Sigmoid colon (tissue), 7 donors: ENCODE data around the gene FHAD1. TPM values are rescaled to one million over a fixed set of nuclear protein-coding genes. Genes with fewer than 3 reads are reported as not detected.

Experiments
- DNase-seq: peaks from one replicate; pipeline ENCODE4 v3.0.0-alpha.2; 2019
- H3K27ac ChIP-seq, 4 donors: fragments of 200-600 bp; sonication (generic); one replicate each; pipeline ENCODE4 v1.5.1; 2016 to 2019; ENCODE audit warnings: mild to moderate bottlenecking in 1 of 4
- H3K27me3 ChIP-seq, 3 donors: fragments of 200-600 bp; sonication (generic); one replicate each; pipeline ENCODE4 v1.5.1; 2019; ENCODE audit warnings: mild to moderate bottlenecking in 1 of 3
- H3K36me3 ChIP-seq, 4 donors: fragments of 200-600 bp; sonication (generic); one replicate each; pipeline ENCODE4 v1.5.1; 2016 to 2019
- H3K4me1 ChIP-seq, 4 donors: fragments of 200-600 bp; sonication (generic); one replicate each; pipeline ENCODE4 v1.5.1; 2017 to 2019
- H3K4me3 ChIP-seq, 4 donors: fragments of 200-600 bp; sonication (generic); one replicate each; pipeline ENCODE4 v1.5.1; 2017 to 2019; ENCODE audit warnings: mild to moderate bottlenecking in 2 of 4, moderate library complexity in 1 of 4
- H3K9me3 ChIP-seq, 4 donors: fragments of 200-600 bp in 3 of 4; sonication (generic) in 3 of 4; one replicate each; pipeline versions ENCODE4 v1.5.1 to v1.6.1; 2013 to 2019
- CTCF ChIP-seq, 4 experiments: fragments of 450-650 bp in 3 of 4; fragments of 200-600 bp in 1 of 4; IDR thresholded peaks; one replicate each; pipeline ENCODE4 v1.5.1; 2016 to 2019; ENCODE audit warnings: antibody characterized with exemption in 4 of 4, mild to moderate bottlenecking in 3 of 4, moderate library complexity in 2 of 4
- EP300 ChIP-seq, 4 donors: sonication (generic); formaldehyde crosslinking; IDR thresholded peaks; one replicate each; pipeline ENCODE4 v1.6.1; 2017; ENCODE audit warnings: antibody characterized with exemption in 4 of 4
- POLR2A ChIP-seq, 2 donors: fragments of 450-650 bp; IDR thresholded peaks; one replicate each; pipeline ENCODE4 v1.6.1; 2016; ENCODE audit warnings: antibody characterized with exemption in 2 of 2, mild to moderate bottlenecking in 2 of 2, moderate library complexity in 2 of 2
- POLR2AphosphoS5 ChIP-seq, 4 donors: sonication (generic); formaldehyde crosslinking; IDR thresholded peaks; one replicate each; pipeline ENCODE4 v1.6.1; 2017; ENCODE audit warnings: antibody characterized with exemption in 4 of 4
- WGBS, 2 donors: extraction: QIAGEN DNeasy Blood & Tissue Kit; methylation state at CpG; one replicate each; pipeline ENCODE4 v1.1.7; 2013; 5-methylcytosine and 5-hydroxymethylcytosine counted together
- intact Hi-C: fragments of 100-400 bp; cut with DNase I; formaldehyde crosslinking; loops from one replicate; pipeline ENCODE4 v1.15.1; 2023
- polyA plus RNA-seq, 3 donors: library from polyadenylated mRNA; stranded (reverse); fragments of 200-250 nt; gene quantifications; one replicate each; pipeline ENCODE4 v1.2.3, GENCODE V29; 2013
- total RNA-seq, 4 donors: library from RNA; depleted of rRNA; stranded (reverse); fragments of >200 nt; gene quantifications; one replicate each; pipeline ENCODE4 v1.1.0, GENCODE V29; 2016
- donor health status: healthy with polysubstance abuse.
- donor health status: Bipolar disorder and iron deficiency.
- donor health status: healthy.

Gene FHAD1
- total and polyA plus RNA-seq, 7 donors: 0.27 to 1.8 (median 0.92) TPM; not detected in 2

- H3K27ac ChIP-seq: no peak overlapping the region
- TF ChIP-seq CTCF (IDR thresholded peaks at IDR 0.05) (no peak), EP300 (IDR thresholded peaks at IDR 0.05) (no peak), POLR2AphosphoS5 (IDR thresholded peaks at IDR 0.05) (no peak), POLR2A (IDR thresholded peaks at IDR 0.05) (no peak)
- intact Hi-C loops: no loop called here
- H3K4me1 ChIP-seq: no peaks in the 10 kb centered on the region
- no peaks in the 10 kb centered on the region for H3K27me3 ChIP-seq
- no peak overlapping the region for H3K4me3 ChIP-seq
- no peaks in the 10 kb centered on the region for H3K9me3 ChIP-seq
- no peak for DNase-seq
- no peaks in the 10 kb centered on the region for H3K36me3 ChIP-seq
- WGBS, 2 donors: 86 to 92% methylated on average over 4 of the region's 4 CpGs
These were observed 115.7 kb downstream of the FHAD1 start for GRCh38 chr1:15362737-15363128.

- TF ChIP-seq EP300 (IDR thresholded peaks at IDR 0.05) (no peak), POLR2AphosphoS5 (IDR thresholded peaks at IDR 0.05) (no peak), POLR2A (IDR thresholded peaks at IDR 0.05) (no peak), CTCF (IDR thresholded peaks at IDR 0.05) (no peak)
- DNase-seq: no peak
- Histone ChIP-seq H3K36me3 (no peaks in the 10 kb centered on the region), H3K27ac (no peak overlapping the region), H3K27me3 (no peaks in the 10 kb centered on the region), H3K4me1 (no peaks in the 10 kb centered on the region), H3K4me3 (no peak overlapping the region), H3K9me3 (no peaks in the 10 kb centered on the region)
- intact Hi-C loops: no loop called here
- 81 to 84% methylated on average over 5 of the region's 5 CpGs for WGBS, 2 donors
These were observed 117.7 kb downstream of the FHAD1 start for GRCh38 chr1:15364740-15365139.

- Histone ChIP-seq H3K4me1 (peaks cover 0 to 21% (median 20%) of the 10 kb centered on the region in 4 donors), H3K27ac (no peak overlapping the region), H3K36me3 (no peaks in the 10 kb centered on the region), H3K27me3 (no peaks in the 10 kb centered on the region), H3K9me3 (no peaks in the 10 kb centered on the region), H3K4me3 (no peak overlapping the region)
- intact Hi-C loops: no loop called here
- DNase-seq: no peak
- 31 to 54% methylated on average over 1 of the region's 1 CpG for WGBS, 2 donors
- TF ChIP-seq POLR2AphosphoS5 (IDR thresholded peaks at IDR 0.05) (no peak), POLR2A (IDR thresholded peaks at IDR 0.05) (no peak), CTCF (IDR thresholded peaks at IDR 0.05) (no peak), EP300 (IDR thresholded peaks at IDR 0.05) (no peak)
These were observed 121.9 kb downstream of the FHAD1 start for GRCh38 chr1:15368888-15369287.

- H3K9me3 ChIP-seq: no peaks in the 10 kb centered on the region
- H3K36me3 ChIP-seq: no peaks in the 10 kb centered on the region
- H3K27me3 ChIP-seq: no peaks in the 10 kb centered on the region
- H3K4me3 ChIP-seq: no peak overlapping the region
- H3K27ac ChIP-seq: peak overlapping the region; percentile 22 to 77 (median 48)
- 81 to 86% methylated on average over 4 of the region's 4 CpGs for WGBS, 2 donors
- H3K4me1 ChIP-seq: peaks cover 0 to 21% (median 20%) of the 10 kb centered on the region in 4 donors
- intact Hi-C loops: no loop called here
- DNase-seq: no peak
- no peak for TF ChIP-seq EP300 (IDR thresholded peaks at IDR 0.05)
- TF ChIP-seq POLR2AphosphoS5 (IDR thresholded peaks at IDR 0.05): no peak
- TF ChIP-seq POLR2A (IDR thresholded peaks at IDR 0.05): no peak
- TF ChIP-seq CTCF (IDR thresholded peaks at IDR 0.05): no peak
These were observed 123.2 kb downstream of the FHAD1 start for GRCh38 chr1:15370268-15370667.
